Activated CD8-positive, alpha-beta memory T cell treated with anti-CD3 and anti-CD28 coated beads for 48 hours (primary cell): ENCODE results near the gene TRMT2A.

Source experiments
- DNase-seq, 3 experiments: peaks; one replicate each; pipeline ENCODE4 v3.0.0-alpha.2; 2020; ENCODE audit warnings: low read depth in 2 of 3, low spot score in 2 of 3

TRMT2A gene

GRCh38 chr22:20149257-20150250 is 32.5 kb upstream of the TRMT2A start:
- no peak for DNase-seq

DNA sequence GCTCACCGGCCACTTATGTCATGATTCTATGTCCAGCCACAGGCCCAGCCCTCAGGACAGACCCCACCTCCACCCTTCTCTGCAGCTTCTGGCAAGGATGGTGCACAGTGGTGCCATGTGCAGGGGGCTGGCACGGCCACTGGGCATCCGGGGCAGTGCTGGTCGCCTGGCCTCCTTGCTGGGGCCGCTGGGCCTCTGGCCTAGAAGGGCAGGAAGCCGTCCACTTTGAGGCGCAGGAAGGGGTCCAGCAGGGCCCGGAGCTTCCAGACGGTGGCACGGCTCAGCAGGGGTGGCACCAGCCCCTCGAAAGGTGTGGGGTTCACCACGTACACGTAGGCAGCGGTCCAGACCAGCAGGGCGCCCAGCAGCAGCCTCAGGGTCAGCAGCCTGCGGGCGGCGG is 31.4 kb upstream of the TRMT2A start:
- no peak for DNase-seq

GRCh38 chr22:20147237-20147988 is 30.4 kb upstream of the TRMT2A start:
- no peak for DNase-seq

- no peak for DNase-seq
These were observed 29.8 kb upstream of the TRMT2A start for GRCh38 chr22:20146777-20147176.

- DNase-seq: no peak
These were observed 28.8 kb upstream of the TRMT2A start for GRCh38 chr22:20145832-20146223.

GRCh38 chr22:20145206-20145831 is 28.3 kb upstream of the TRMT2A start:
- DNase-seq: no peak

DNA sequence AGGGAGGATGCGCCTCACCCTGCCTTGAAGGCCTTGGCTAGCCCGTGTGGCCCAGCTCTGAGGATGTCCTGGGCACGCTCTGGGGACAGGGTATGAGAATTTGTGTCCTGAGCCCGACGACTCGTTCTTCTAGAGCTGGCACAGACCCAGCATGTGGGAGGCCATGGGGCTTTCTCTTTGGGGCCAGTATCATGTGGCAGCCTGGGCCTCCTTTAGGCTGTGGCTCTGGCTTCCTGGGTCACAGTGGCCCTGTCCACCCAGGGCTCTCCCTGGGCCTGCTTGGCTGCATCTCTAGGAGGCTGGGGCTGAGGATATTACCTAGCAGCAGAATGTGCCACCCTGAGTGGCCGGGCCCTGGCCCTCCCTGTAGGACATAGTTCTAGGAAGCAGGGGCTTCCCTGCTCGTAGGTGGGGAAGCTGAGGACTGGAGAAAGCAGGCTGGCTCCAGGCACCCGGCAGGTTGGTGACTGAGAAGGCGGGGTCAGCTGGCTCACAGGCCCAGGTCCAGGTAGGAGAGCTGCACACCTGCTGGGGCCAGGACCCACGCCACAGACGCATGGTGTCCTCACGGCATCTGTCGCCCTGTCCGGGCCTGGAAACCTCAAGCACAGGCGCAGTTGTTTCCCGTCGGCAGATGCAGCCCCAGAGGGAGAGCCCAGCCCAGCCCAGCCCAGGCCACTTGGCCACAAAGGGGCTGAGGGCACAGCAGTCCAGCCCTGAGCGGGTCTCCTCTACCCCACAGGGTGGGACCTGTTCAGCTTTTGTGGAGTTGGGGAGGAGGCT is 27.0 kb upstream of the TRMT2A start:
- DNase-seq: no peak

GRCh38 chr22:20142711-20143621 is 25.9 kb upstream of the TRMT2A start:
- no peak for DNase-seq

GRCh38 chr22:20141186-20142077 is 24.4 kb upstream of the TRMT2A start:
- DNase-seq: no peak

GRCh38 chr22:20140521-20140964 is 23.5 kb upstream of the TRMT2A start:
- DNase-seq: no peak

DNA sequence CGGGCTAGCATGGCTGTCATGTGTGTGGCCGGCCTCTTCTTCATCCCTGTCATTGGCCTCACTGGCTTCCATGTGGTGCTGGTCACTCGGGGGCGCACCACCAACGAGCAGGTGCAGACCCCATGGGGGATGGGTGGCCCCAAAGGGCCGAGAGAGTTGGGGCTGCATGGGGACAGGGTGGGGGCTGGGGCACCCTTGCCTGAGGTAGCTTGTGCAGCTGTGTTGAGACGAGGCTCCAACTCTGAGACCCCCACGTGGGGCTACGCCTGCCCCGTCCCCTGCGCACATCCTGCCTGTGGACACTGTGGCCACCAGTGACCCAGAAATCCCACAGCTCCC is 23.1 kb upstream of the TRMT2A start:
- DNase-seq: no peak

DNA sequence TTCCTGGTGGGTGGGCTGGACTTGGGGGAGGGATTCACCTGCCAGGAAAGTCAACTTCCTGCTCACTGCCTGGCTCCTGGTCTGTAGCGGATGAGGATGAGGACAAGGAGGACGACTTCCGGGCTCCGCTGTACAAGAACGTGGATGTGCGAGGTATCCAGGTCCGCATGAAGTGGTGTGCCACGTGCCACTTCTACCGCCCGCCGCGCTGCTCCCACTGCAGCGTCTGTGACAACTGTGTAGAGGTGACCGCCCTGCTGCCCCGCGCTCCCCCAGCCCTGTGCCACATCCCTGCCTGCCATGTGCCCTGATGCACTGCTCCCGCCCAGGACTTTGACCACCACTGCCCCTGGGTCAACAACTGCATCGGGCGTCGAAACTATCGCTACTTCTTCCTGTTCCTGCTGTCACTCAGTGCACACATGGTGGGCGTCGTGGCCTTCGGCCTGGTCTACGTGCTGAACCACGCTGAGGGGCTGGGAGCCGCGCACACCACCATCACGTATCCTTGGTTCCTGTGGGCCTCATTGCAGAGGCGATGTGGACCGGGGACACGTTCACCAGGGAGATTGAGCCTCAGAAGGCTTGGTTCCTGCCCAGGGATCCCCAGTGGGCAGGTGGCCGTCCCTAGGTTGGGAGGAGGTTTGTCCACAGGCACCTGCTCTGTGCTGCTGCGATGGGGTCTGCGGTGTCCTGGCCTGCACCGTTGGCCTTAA is 22.5 kb upstream of the TRMT2A start:
- DNase-seq: no peak

- no peak for DNase-seq
These were observed 21.8 kb upstream of the TRMT2A start for GRCh38 chr22:20138868-20139267.

DNA sequence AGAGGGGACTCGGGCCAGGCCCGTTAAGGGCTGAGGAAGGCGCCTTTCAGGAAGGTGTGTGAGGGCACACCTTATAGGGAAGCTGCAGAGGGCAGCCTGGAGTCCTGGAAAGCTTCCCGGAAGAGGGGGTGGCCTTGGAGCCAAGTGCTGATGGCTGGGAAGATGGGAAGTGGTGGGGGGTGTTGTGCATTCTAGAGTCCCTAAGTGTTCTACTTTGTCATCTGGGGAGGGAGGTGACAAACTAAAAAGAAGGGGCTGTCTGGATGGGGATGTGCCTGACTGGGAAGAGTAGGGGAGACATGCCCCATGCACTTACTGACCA is 21.4 kb upstream of the TRMT2A start:
- no peak for DNase-seq

- DNase-seq: no peak
These were observed 20.8 kb upstream of the TRMT2A start for GRCh38 chr22:20137671-20138416.

DNA sequence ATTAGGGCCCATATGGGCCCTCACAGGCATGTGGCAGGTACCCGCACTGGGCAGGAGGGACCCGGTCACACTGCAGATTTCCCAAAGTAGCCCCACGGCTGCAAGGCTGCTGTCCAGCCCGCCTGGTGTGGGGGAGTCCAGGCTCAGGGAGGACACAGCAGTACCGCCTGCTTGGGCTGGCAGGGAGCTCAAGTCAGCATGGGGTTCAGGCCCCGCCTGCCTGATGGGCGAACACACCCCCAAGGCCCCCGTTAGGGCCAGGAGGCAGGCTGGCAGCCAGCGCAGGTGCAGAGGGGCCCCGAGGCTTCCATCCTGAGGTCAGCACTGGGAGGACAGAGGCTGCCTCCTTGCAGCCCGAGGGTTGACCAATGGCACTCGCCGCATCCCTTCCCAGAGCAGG is 20.1 kb upstream of the TRMT2A start:
- no peak for DNase-seq

GRCh38 chr22:20136603-20136873 is 19.5 kb upstream of the TRMT2A start:
- DNase-seq: no peak
